Fibroblast of lung (primary cell): ENCODE results near the gene HAUS7.

Experiments
- EZH2 ChIP-seq: IDR thresholded peaks from 2 replicates; pipeline ENCODE4 v1.5.1; 2012; ENCODE audit warnings: low read length, control low read depth, mild to moderate bottlenecking; ENCODE audit errors: missing control alignments
- TF ChIP-seq, protein P1 (sequence below), 2 donors: IDR thresholded peaks in 1 of 2; conservative IDR thresholded peaks in 1 of 2; 1 replicate in 1 of 2; 2 replicates in 1 of 2; pipeline ENCODE4 v1.5.1; 2011 to 2012; ENCODE audit warnings: low read length in 2 of 2, control low read depth in 1 of 2, inconsistent platforms in 1 of 2, low read depth in 1 of 2, mild to moderate bottlenecking in 1 of 2

DNA sequence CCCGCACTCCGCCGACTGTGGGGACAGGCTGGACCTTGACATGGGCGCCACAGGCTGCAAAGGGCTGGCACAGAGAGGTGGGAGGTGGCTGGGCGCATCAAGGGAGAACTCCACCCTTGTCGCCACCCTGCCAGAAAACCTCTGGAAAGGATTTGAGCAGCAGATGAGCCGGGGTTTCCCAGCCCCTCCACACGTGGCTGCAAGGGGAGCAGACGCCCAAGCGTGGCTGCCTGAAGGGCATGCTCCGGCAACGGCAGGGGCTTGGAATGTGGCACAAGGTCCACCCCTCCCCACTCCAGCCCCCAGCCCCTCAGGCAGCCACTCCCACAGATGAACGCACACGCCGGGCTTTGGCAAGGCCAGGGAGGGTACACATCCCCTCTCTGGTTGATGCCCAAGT, 29.0 kb upstream of the HAUS7 start:
- TF ChIP-seq, protein P1, sequence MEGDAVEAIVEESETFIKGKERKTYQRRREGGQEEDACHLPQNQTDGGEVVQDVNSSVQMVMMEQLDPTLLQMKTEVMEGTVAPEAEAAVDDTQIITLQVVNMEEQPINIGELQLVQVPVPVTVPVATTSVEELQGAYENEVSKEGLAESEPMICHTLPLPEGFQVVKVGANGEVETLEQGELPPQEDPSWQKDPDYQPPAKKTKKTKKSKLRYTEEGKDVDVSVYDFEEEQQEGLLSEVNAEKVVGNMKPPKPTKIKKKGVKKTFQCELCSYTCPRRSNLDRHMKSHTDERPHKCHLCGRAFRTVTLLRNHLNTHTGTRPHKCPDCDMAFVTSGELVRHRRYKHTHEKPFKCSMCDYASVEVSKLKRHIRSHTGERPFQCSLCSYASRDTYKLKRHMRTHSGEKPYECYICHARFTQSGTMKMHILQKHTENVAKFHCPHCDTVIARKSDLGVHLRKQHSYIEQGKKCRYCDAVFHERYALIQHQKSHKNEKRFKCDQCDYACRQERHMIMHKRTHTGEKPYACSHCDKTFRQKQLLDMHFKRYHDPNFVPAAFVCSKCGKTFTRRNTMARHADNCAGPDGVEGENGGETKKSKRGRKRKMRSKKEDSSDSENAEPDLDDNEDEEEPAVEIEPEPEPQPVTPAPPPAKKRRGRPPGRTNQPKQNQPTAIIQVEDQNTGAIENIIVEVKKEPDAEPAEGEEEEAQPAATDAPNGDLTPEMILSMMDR (conservative IDR thresholded peaks at IDR 0.05 in 1 of 2, IDR thresholded peaks at IDR 0.05 in 1 of 2; ENCODE audit: low read depth in 1 of 2, low read length in 2 of 2): no peak
- no peak for TF ChIP-seq EZH2
